Measurements from ENCODE around the gene TMEM50B.
"Not testable (repeated sequence)": the region's sequence is repeated elsewhere in the genome, so short reads cannot be mapped to it uniquely, and the experiment has no call there.

The TMEM50B gene

DNA sequence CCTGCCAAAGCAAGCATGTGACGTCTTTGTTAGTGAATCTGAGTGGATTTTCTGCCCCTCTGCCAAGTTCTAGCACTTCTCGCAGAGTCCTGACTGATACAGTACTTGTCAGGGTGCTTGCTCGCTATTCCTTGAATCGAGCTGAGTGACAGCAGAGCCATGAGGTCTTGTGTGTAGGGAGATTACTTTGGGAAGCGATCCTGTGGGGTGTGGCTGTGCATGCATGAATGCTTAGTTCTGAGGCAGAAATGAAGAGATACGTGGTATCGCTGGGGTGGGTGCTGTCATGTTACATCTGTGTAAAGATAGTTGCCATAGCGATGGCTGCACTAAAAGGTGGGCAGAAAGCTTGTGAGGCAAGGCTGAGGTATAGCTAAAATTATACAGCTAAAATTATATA lies 31.1 kb upstream of the TMEM50B start:
- no peak overlapping the region for H3K27ac ChIP-seq
- TF ChIP-seq ZFX (IDR thresholded peaks at IDR 0.05): no peak
- TF ChIP-seq, protein P1, sequence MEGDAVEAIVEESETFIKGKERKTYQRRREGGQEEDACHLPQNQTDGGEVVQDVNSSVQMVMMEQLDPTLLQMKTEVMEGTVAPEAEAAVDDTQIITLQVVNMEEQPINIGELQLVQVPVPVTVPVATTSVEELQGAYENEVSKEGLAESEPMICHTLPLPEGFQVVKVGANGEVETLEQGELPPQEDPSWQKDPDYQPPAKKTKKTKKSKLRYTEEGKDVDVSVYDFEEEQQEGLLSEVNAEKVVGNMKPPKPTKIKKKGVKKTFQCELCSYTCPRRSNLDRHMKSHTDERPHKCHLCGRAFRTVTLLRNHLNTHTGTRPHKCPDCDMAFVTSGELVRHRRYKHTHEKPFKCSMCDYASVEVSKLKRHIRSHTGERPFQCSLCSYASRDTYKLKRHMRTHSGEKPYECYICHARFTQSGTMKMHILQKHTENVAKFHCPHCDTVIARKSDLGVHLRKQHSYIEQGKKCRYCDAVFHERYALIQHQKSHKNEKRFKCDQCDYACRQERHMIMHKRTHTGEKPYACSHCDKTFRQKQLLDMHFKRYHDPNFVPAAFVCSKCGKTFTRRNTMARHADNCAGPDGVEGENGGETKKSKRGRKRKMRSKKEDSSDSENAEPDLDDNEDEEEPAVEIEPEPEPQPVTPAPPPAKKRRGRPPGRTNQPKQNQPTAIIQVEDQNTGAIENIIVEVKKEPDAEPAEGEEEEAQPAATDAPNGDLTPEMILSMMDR (conservative IDR thresholded peaks at IDR 0.05): no peak

GRCh38 chr21:33507003-33507402 lies 27.2 kb upstream of the TMEM50B start:
- H3K27ac ChIP-seq: not testable (repeated sequence)

DNA sequence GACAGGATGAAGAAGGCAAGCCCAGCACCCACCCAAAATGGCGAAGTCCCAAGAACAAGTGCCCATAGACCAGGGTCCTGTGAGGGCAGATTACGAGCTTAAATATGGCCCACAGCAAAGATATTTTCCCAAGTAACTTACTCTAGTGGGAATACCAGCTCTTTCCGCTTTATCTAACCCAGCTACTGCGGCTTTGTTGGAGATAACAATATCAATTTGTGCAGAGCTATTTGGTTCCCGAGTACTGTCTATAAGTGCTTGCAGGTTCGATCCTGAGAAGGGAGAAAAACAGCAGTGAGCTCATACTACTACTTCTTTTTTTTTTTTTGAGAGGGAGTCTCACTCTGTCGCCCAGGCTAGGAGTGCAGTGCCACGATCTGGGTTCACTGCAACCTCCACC lies 26.1 kb upstream of the TMEM50B start:
- TF ChIP-seq, protein P1 (conservative IDR thresholded peaks at IDR 0.05): no peak
- TF ChIP-seq ZFX (IDR thresholded peaks at IDR 0.05): no peak
- H3K27ac ChIP-seq: no peak overlapping the region

DNA sequence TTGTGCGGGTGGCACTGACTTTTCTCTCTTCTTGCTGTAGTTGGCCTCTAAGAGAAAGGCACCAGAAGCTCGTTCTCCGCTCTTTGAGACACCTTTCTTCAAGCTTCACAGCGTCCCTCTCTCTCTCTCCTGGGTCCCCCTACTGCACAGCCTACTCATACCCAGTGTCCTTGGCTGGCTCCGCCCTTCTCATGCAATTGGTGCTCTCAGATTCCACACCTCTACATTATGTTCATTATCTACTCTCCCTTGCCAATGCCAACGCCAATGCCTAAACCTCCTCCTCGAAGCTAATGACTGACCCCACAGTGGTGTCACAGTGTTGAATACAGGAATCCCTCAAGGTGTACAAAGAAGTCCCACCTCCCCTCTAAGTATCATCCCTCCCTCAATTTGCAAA lies 16.6 kb upstream of the TMEM50B start:
- TF ChIP-seq ZFX (IDR thresholded peaks at IDR 0.05): no peak
- TF ChIP-seq, protein P1 (conservative IDR thresholded peaks at IDR 0.05): no peak
- H3K27ac ChIP-seq: no peak overlapping the region

DNA sequence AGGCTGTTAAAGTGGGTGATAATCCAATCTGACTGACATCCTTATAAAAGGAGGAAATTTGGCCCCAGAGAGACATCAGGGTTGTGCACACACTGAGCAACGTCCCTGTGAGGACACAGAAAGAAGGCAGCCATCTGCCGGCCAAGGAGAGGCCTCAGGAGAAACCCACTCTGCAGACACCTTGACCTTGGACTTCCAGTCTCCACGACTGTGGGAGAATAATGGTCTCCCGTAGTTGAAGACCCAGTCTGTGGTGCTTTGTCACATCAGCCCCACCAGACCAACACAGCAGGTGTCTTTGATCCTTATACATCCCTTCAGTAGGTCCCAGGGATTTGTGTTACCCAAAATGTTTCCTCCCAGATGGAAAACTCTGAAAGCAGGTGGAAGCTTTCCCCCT lies 16.0 kb upstream of the TMEM50B start:
- no peak for TF ChIP-seq ZFX (IDR thresholded peaks at IDR 0.05)
- no peak overlapping the region for H3K27ac ChIP-seq

- no peak for TF ChIP-seq ZFX (IDR thresholded peaks at IDR 0.05)
- TF ChIP-seq, protein P1 (conservative IDR thresholded peaks at IDR 0.05): no peak
- no peak overlapping the region for H3K27ac ChIP-seq
These were observed 14.0 kb upstream of the TMEM50B start for GRCh38 chr21:33493756-33494155.

- no peak for TF ChIP-seq ZFX (IDR thresholded peaks at IDR 0.05)
- TF ChIP-seq, protein P1 (conservative IDR thresholded peaks at IDR 0.05): no peak
- H3K27ac ChIP-seq: no peak overlapping the region
These were observed 12.8 kb upstream of the TMEM50B start for GRCh38 chr21:33492571-33492970.

GRCh38 chr21:33491373-33492102 lies 11.8 kb upstream of the TMEM50B start, which contains the start of gene DNAJC28:
DNAJC28 (minus strand) TSS chr21:33491716; CDS start chr21:33489393, 2,323 bp downstream.
- TF ChIP-seq, protein P1 (conservative IDR thresholded peaks at IDR 0.05): no peak
- no peak for TF ChIP-seq ZFX (IDR thresholded peaks at IDR 0.05)
- peak within 1 kb of the TSS; percentile 62 for H3K27ac ChIP-seq
